Panc1 (cell line): ENCODE measurements around the gene ANKRD17.

Experiments
- POLR2AphosphoS5 ChIP-seq: IDR thresholded peaks from 2 replicates; pipeline ENCODE4 v1.6.1; 2012; ENCODE audit warnings: mild to moderate bottlenecking, low read depth, low read length, moderate library complexity
- SIN3A ChIP-seq: IDR thresholded peaks from 2 replicates; pipeline ENCODE4 v1.6.1; 2012; ENCODE audit warnings: low read depth, mild to moderate bottlenecking, low read length, moderate library complexity, borderline replicate concordance; ENCODE audit not compliant: insufficient read depth
- TF ChIP-seq, protein P1 (sequence below), 2 experiments: IDR thresholded peaks; 2 replicates each; pipeline ENCODE4 v1.6.1; 2011 to 2012; ENCODE audit warnings: low read depth in 2 of 2, control low read depth in 1 of 2, low read length in 1 of 2, mild to moderate bottlenecking in 1 of 2, moderate library complexity in 1 of 2; ENCODE audit not compliant: insufficient read depth in 1 of 2
- TF ChIP-seq, protein P2 (sequence below): fragments of 450-650 bp; IDR thresholded peaks from 2 replicates; pipeline ENCODE4 v1.5.1; 2017; ENCODE audit warnings: mild to moderate bottlenecking

DNA sequence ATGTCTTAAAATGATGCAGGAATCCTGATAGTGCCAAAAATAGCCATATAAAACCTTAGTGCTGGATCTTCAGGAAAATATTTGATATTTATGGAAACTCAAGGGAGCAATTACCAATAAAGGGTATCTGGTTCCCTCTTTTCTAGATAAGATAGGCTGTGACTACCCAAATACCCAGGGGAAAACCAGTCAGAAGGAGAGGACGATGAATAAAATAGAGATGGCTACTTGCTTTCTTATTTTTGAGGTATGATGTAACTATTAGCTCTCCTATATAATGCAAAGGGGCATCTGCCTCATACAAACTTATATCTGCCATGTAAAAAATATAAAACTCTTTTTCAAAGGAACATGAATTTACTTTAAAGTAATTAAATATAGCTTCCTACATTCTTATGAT, 165.7 kb downstream of the ANKRD17 start:
- TF ChIP-seq, protein P1, sequence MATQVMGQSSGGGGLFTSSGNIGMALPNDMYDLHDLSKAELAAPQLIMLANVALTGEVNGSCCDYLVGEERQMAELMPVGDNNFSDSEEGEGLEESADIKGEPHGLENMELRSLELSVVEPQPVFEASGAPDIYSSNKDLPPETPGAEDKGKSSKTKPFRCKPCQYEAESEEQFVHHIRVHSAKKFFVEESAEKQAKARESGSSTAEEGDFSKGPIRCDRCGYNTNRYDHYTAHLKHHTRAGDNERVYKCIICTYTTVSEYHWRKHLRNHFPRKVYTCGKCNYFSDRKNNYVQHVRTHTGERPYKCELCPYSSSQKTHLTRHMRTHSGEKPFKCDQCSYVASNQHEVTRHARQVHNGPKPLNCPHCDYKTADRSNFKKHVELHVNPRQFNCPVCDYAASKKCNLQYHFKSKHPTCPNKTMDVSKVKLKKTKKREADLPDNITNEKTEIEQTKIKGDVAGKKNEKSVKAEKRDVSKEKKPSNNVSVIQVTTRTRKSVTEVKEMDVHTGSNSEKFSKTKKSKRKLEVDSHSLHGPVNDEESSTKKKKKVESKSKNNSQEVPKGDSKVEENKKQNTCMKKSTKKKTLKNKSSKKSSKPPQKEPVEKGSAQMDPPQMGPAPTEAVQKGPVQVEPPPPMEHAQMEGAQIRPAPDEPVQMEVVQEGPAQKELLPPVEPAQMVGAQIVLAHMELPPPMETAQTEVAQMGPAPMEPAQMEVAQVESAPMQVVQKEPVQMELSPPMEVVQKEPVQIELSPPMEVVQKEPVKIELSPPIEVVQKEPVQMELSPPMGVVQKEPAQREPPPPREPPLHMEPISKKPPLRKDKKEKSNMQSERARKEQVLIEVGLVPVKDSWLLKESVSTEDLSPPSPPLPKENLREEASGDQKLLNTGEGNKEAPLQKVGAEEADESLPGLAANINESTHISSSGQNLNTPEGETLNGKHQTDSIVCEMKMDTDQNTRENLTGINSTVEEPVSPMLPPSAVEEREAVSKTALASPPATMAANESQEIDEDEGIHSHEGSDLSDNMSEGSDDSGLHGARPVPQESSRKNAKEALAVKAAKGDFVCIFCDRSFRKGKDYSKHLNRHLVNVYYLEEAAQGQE (IDR thresholded peaks at IDR 0.05; ENCODE audit: insufficient read depth in 1 of 2, low read depth in 2 of 2, low read length in 1 of 2) = no peak
- no peak for TF ChIP-seq POLR2AphosphoS5
- TF ChIP-seq, protein P2, sequence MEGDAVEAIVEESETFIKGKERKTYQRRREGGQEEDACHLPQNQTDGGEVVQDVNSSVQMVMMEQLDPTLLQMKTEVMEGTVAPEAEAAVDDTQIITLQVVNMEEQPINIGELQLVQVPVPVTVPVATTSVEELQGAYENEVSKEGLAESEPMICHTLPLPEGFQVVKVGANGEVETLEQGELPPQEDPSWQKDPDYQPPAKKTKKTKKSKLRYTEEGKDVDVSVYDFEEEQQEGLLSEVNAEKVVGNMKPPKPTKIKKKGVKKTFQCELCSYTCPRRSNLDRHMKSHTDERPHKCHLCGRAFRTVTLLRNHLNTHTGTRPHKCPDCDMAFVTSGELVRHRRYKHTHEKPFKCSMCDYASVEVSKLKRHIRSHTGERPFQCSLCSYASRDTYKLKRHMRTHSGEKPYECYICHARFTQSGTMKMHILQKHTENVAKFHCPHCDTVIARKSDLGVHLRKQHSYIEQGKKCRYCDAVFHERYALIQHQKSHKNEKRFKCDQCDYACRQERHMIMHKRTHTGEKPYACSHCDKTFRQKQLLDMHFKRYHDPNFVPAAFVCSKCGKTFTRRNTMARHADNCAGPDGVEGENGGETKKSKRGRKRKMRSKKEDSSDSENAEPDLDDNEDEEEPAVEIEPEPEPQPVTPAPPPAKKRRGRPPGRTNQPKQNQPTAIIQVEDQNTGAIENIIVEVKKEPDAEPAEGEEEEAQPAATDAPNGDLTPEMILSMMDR = no peak
- TF ChIP-seq SIN3A = no peak
